Measurements from ENCODE around the gene PKN2. TPM values are rescaled to one million over a fixed set of nuclear protein-coding genes. Genes with fewer than 3 reads are reported as not detected.

PKN2 gene
- total RNA-seq, 1 donor from 2014 or later: 72.8 TPM

DNA sequence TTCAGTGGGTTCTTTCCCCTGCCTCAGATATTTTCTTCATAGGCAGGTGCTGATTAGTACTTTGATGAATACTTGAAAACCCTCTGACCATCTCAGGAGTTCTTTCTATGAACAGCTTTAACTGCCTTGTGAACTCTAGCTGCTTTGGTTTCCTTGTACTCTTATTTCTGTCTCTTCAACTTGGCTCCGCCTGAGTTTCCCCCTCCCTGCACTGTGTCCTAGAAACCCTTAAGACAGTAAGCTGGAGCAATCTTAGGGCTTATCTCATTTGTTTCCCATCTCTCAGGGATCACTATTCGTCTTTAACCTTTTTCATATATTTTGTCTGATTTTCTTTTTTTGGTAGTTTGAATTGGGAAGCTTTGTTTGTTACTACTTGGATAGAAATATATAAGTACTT, 99.1 kb downstream of the PKN2 start:
- H3K4me3 Mint-ChIP-seq (ENCODE audit: low read depth): no peak overlapping the region
- H3K27ac Mint-ChIP-seq: no peak overlapping the region
- no peak for TF ChIP-seq CTCF (IDR thresholded peaks at IDR 0.05; ENCODE audit: unreplicated experiment)
- H3K9me3 Mint-ChIP-seq (ENCODE audit: low read depth): no peaks in the 10 kb centered on the region
- DNase-seq (ENCODE audit: low spot score, unreplicated experiment): no peak
- H3K36me3 Mint-ChIP-seq (ENCODE audit: insufficient read depth): peaks cover 20% of the 10 kb centered on the region
- no peaks in the 10 kb centered on the region for H3K27me3 Mint-ChIP-seq
- H3K4me1 Mint-ChIP-seq (ENCODE audit: low read depth): peaks cover 2% of the 10 kb centered on the region

GRCh38 chr1:88784551-88784950, 100.5 kb downstream of the PKN2 start:
- H3K36me3 Mint-ChIP-seq (ENCODE audit: insufficient read depth): peaks cover 20% of the 10 kb centered on the region
- H3K4me1 Mint-ChIP-seq (ENCODE audit: low read depth): peaks cover 2% of the 10 kb centered on the region
- H3K27me3 Mint-ChIP-seq: no peaks in the 10 kb centered on the region
- no peak overlapping the region for H3K27ac Mint-ChIP-seq
- DNase-seq (ENCODE audit: low spot score, unreplicated experiment): no peak
- H3K9me3 Mint-ChIP-seq (ENCODE audit: low read depth): no peaks in the 10 kb centered on the region
- no peak for TF ChIP-seq CTCF (IDR thresholded peaks at IDR 0.05; ENCODE audit: unreplicated experiment)
- no peak overlapping the region for H3K4me3 Mint-ChIP-seq (ENCODE audit: low read depth)

DNA sequence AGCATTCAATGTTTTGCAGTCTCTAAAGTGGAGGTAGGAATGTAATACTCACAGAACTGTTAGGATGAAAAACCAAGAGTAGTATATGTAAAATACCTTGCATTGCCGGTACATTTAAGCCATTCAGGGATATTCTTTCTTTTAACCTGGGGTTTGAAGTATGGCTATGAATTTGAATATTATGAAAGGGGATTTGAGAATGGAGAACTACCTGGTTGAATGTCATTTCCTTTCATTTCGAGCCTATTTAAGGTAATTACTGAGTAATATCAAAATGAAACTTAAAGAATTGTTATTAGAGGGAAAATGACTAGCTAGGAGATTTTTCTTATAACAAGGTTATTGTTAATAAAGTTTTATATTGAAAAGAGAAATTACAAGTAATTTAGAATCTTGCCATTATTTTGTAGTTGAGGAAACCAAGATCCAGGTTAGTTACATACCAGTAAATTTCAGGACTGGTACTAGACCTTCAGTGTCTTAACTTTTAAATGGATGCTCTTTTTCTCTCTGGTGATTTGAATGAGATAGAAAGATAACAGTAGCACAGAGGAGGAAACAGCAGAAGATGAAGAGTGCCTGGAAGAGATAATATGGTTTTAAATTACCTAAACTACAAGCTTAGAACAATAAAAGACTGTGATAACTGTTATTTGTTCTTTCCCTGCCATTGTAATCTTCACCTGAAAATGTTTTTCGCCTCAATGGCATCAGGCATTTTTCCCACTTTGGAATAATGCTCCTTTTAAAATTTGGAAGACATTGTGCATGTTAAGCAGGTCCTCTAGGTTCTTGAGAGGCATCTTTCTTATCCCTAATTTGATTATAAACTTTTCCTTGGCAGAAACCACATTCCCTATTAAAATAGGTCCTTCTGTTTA, 103.2 kb downstream of the PKN2 start:
- Mint-ChIP-seq H3K4me1 (ENCODE audit: low read depth) (peaks cover 2% of the 10 kb centered on the region), H3K36me3 (ENCODE audit: insufficient read depth) (peaks cover 24% of the 10 kb centered on the region), H3K9me3 (ENCODE audit: low read depth) (no peaks in the 10 kb centered on the region), H3K4me3 (ENCODE audit: low read depth) (no peak overlapping the region), H3K27me3 (no peaks in the 10 kb centered on the region), H3K27ac (no peak overlapping the region)
- DNase-seq (ENCODE audit: low spot score, unreplicated experiment): no peak
- no peak for TF ChIP-seq CTCF (IDR thresholded peaks at IDR 0.05; ENCODE audit: unreplicated experiment)

- peaks cover 26% of the 10 kb centered on the region for H3K36me3 Mint-ChIP-seq (ENCODE audit: insufficient read depth)
- no peaks in the 10 kb centered on the region for H3K9me3 Mint-ChIP-seq (ENCODE audit: low read depth)
- no peak overlapping the region for H3K4me3 Mint-ChIP-seq (ENCODE audit: low read depth)
- no peaks in the 10 kb centered on the region for H3K4me1 Mint-ChIP-seq (ENCODE audit: low read depth)
- H3K27me3 Mint-ChIP-seq: no peaks in the 10 kb centered on the region
- peak overlapping the region; percentile 31 for H3K27ac Mint-ChIP-seq
- DNase-seq (ENCODE audit: low spot score, unreplicated experiment): no peak
- no peak for TF ChIP-seq CTCF (IDR thresholded peaks at IDR 0.05; ENCODE audit: unreplicated experiment)
These were observed 107.1 kb downstream of the PKN2 start for GRCh38 chr1:88791192-88791591.

GRCh38 chr1:88799491-88799890, 115.4 kb downstream of the PKN2 start:
- peaks cover 53% of the 10 kb centered on the region for H3K36me3 Mint-ChIP-seq (ENCODE audit: insufficient read depth)
- H3K27me3 Mint-ChIP-seq: no peaks in the 10 kb centered on the region
- DNase-seq (ENCODE audit: low spot score, unreplicated experiment): no peak
- no peak overlapping the region for H3K27ac Mint-ChIP-seq
- no peak overlapping the region for H3K4me3 Mint-ChIP-seq (ENCODE audit: low read depth)
- H3K4me1 Mint-ChIP-seq (ENCODE audit: low read depth): no peaks in the 10 kb centered on the region
- H3K9me3 Mint-ChIP-seq (ENCODE audit: low read depth): peaks cover 17% of the 10 kb centered on the region
- TF ChIP-seq CTCF (IDR thresholded peaks at IDR 0.05; ENCODE audit: unreplicated experiment): no peak
